ENCODE measurements around the gene VAMP8. TPM values are rescaled to one million over a fixed set of nuclear protein-coding genes. Genes with fewer than 3 reads are reported as not detected.

VAMP8 gene
- total and polyA plus RNA-seq, 2 donors (not counting 3 experiments of a cell fraction or from before 2014, with no cell fraction given) = 39.0 to 68.7 TPM

DNA sequence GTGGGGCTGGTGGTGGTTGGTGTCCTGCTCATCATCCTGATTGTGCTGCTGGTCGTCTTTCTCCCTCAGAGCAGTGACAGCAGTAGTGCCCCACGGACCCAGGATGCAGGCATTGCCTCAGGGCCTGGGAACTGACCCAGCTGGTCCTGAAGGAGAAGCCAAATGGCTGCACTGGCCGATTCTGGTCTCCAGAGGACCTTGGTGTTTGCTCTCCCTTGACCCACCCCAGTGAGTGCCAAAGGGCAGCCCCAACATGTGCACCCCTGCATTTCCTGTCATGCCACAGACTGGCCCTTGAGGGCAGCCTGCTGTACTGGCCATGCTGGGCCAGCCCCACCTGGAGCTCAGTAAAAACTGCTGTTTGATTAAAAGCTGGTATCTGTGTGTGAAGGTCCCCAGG, 15.6 kb downstream of the VAMP8 start:
- BruUV-seq (replicated peaks) = no TSS peak
- DNase-seq (ENCODE audit: low read depth, low spot score) (no peak), FAIRE-seq (no peak)
- ChIA-PET CTCF (interaction anchor here (1.6 kb wide), 1 partner anchor 10 kb away, joined by 3 read pairs; the partner anchor contains the start of gene TMEM150A), POLR2A (no interaction called here)
- Histone ChIP-seq H3K9me1 (replicated peaks; ENCODE audit: control insufficient read depth, extremely low read depth, insufficient read depth, low read length) (no peaks in the 10 kb centered on the region), H3K27ac (ENCODE audit: insufficient read depth, low read depth, low read length) (no peak overlapping the region), H3K79me2 (ENCODE audit: control insufficient read depth, insufficient read depth, low read length) (peaks cover 38% of the 10 kb centered on the region), H3K4me2 (ENCODE audit: insufficient read depth, low read length) (no peak overlapping the region), H3K4me3 (replicated peaks in 1 of 3; ENCODE audit: insufficient read depth in 1 of 3, low read depth in 1 of 3, low read length in 3 of 3) (no peak overlapping the region), H3K36me3 (ENCODE audit: control insufficient read depth in 2 of 2, extremely low read depth in 1 of 2, insufficient read depth in 2 of 2, low read length in 2 of 2) (peaks cover 0 to 20% of the 10 kb centered on the region in 2 experiments), H2AFZ (ENCODE audit: low read depth, low read length) (no peak overlapping the region), H3K4me1 (ENCODE audit: control insufficient read depth, extremely low read depth, insufficient read depth, low read length) (peaks cover 48% of the 10 kb centered on the region), H3K9ac (replicated peaks; ENCODE audit: extremely low read depth, insufficient read depth, low read length) (no peak overlapping the region), H3K9me3 (replicated peaks; ENCODE audit: control insufficient read depth, insufficient read depth, low read length) (no peaks in the 10 kb centered on the region), H4K20me1 (replicated peaks; ENCODE audit: control insufficient read depth, extremely low read depth, insufficient read depth, low read length) (no peaks in the 10 kb centered on the region), H3K27me3 (ENCODE audit: control insufficient read depth in 2 of 2, insufficient read depth in 2 of 2, low read length in 2 of 2) (no peaks in the 10 kb centered on the region)
- dilution Hi-C loops (cut with MboI; ENCODE audit: extremely low pct_ligation_motif_present, low sequenced_read_pairs) (no loop called here), intact Hi-C loops (cut with micrococcal nuclease) (no loop called here)
- TF ChIP-seq EZH2 (IDR thresholded peaks at IDR 0.05; ENCODE audit: borderline replicate concordance, low read depth, low read length, severe bottlenecking) (no peak), MYC (IDR thresholded peaks at IDR 0.05; ENCODE audit: low read depth, low read length) (no peak)
- TF ChIP-seq, protein P1, sequence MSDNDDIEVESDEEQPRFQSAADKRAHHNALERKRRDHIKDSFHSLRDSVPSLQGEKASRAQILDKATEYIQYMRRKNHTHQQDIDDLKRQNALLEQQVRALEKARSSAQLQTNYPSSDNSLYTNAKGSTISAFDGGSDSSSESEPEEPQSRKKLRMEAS (IDR thresholded peaks at IDR 0.05; ENCODE audit: insufficient read depth, insufficient read length) = no peak

DNA sequence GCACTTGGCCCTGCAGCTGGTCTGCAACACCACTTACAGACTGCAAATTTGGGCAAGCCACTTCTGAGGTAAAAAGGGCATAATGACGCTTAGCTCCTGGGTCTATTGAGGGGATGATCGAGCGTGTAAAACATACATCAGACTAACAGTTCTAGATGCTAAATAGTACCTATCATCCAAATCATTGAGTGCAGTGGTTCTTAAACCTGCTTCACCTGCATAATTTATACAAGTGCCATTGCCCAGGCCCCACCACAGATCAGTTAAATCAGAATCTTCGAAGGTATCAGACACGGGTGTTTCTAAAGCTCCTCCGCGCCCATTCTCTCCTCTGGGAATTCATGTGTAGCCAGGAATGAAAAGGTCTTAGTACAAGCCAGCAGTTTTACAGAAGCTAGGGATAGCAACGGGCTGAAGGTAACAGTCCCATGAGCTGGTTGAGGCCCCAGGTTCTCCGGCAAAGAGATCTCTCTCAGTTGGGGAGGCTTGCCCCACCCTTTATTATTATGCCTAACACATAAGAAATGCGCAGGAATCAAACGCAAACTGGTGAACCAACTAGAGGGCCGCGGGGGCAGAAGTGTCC, 17.4 kb downstream of the VAMP8 start:
- H3K27me3 ChIP-seq (ENCODE audit: control insufficient read depth in 2 of 2, insufficient read depth in 2 of 2, low read length in 2 of 2) = no peaks in the 10 kb centered on the region
- peaks cover 0 to 35% of the 10 kb centered on the region in 2 experiments for H3K36me3 ChIP-seq (ENCODE audit: control insufficient read depth in 2 of 2, extremely low read depth in 1 of 2, insufficient read depth in 2 of 2, low read length in 2 of 2)
- H2AFZ ChIP-seq (ENCODE audit: low read depth, low read length) = peak overlapping the region; percentile 30
- intact Hi-C loops (cut with micrococcal nuclease) = loop anchor here (1.0 kb wide), 2 partner anchors 10 to 42 kb away; no protein-coding TSS in a partner anchor
- CTCF ChIA-PET = interaction anchor here (0.6 to 1.9 kb wide), 10 partner anchors 7 to 240 kb away, joined by 3 to 7 read pairs (median 4); partner anchors contain the start of genes C2orf68, ELMOD3, RETSAT and VAMP8
- no peaks in the 10 kb centered on the region for H3K9me1 ChIP-seq (replicated peaks; ENCODE audit: control insufficient read depth, extremely low read depth, insufficient read depth, low read length)
- peak overlapping the region; percentile 77 for H3K9ac ChIP-seq (replicated peaks; ENCODE audit: extremely low read depth, insufficient read depth, low read length)
- POLR2A ChIA-PET = interaction anchor here (0.6 to 1.8 kb wide), 4 partner anchors 7 to 83 kb away, joined by 3 to 8 read pairs (median 4); partner anchors contain the start of gene MAT2A
- TSS peak; percentile 87 for BruUV-seq (replicated peaks)
- no peak for DNase-seq (ENCODE audit: low read depth, low spot score)
- H3K79me2 ChIP-seq (ENCODE audit: control insufficient read depth, insufficient read depth, low read length) = peaks cover 28% of the 10 kb centered on the region
- FAIRE-seq = no peak
- peaks cover 30% of the 10 kb centered on the region for H3K4me1 ChIP-seq (ENCODE audit: control insufficient read depth, extremely low read depth, insufficient read depth, low read length)
- no peaks in the 10 kb centered on the region for H4K20me1 ChIP-seq (replicated peaks; ENCODE audit: control insufficient read depth, extremely low read depth, insufficient read depth, low read length)
- no peaks in the 10 kb centered on the region for H3K9me3 ChIP-seq (replicated peaks; ENCODE audit: control insufficient read depth, insufficient read depth, low read length)
- dilution Hi-C loops (cut with MboI; ENCODE audit: extremely low pct_ligation_motif_present, low sequenced_read_pairs) = no loop called here
- peak overlapping the region; percentile 67 for H3K27ac ChIP-seq (ENCODE audit: insufficient read depth, low read depth, low read length)
- TF ChIP-seq GATA2 (IDR thresholded peaks at IDR 0.05; ENCODE audit: insufficient read depth, insufficient read length, low read depth, low read length) (no peak), JUN (IDR thresholded peaks at IDR 0.05; ENCODE audit: borderline replicate concordance, insufficient read depth, insufficient read length, low read depth) (no peak), MYC (IDR thresholded peaks at IDR 0.05; ENCODE audit: low read depth, low read length) (no peak), POLR2AphosphoS5 (IDR thresholded peaks at IDR 0.05; ENCODE audit: insufficient read depth, low read depth, low read length) (no peak), EZH2 (IDR thresholded peaks at IDR 0.05; ENCODE audit: borderline replicate concordance, low read depth, low read length, severe bottlenecking) (no peak), POLR2A (IDR thresholded peaks at IDR 0.05; ENCODE audit: low read depth, low read length) (no peak), FOS (IDR thresholded peaks at IDR 0.05; ENCODE audit: borderline replicate concordance, insufficient read depth, low read length) (no peak)
- TF ChIP-seq, protein P1 (IDR thresholded peaks at IDR 0.05; ENCODE audit: insufficient read depth, insufficient read length) = no peak
- TF ChIP-seq, protein P2, sequence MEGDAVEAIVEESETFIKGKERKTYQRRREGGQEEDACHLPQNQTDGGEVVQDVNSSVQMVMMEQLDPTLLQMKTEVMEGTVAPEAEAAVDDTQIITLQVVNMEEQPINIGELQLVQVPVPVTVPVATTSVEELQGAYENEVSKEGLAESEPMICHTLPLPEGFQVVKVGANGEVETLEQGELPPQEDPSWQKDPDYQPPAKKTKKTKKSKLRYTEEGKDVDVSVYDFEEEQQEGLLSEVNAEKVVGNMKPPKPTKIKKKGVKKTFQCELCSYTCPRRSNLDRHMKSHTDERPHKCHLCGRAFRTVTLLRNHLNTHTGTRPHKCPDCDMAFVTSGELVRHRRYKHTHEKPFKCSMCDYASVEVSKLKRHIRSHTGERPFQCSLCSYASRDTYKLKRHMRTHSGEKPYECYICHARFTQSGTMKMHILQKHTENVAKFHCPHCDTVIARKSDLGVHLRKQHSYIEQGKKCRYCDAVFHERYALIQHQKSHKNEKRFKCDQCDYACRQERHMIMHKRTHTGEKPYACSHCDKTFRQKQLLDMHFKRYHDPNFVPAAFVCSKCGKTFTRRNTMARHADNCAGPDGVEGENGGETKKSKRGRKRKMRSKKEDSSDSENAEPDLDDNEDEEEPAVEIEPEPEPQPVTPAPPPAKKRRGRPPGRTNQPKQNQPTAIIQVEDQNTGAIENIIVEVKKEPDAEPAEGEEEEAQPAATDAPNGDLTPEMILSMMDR (IDR thresholded peaks at IDR 0.05; ENCODE audit: extremely low read depth in 1 of 2, insufficient read depth in 1 of 2, low read depth in 1 of 2, low read length in 2 of 2) = no peak
- H3K4me2 ChIP-seq (ENCODE audit: insufficient read depth, low read length) = peak overlapping the region; percentile 70
- H3K4me3 ChIP-seq (replicated peaks in 1 of 3; ENCODE audit: insufficient read depth in 1 of 3, low read depth in 1 of 3, low read length in 3 of 3) = peak overlapping the region; percentile 18 to 62 (median 42)

All from endothelial cell of umbilical vein (primary cell).